A549 (cell line): ENCODE data around the gene NRGN. TPM values are rescaled to one million over a fixed set of nuclear protein-coding genes. Genes with fewer than 3 reads are reported as not detected.

Source experiments
- ATAC-seq, 2 experiments: fragments of 200-7000 bp in 1 of 2; fragments of >200 bp in 1 of 2; cut with Nextera tagmentation in 1 of 2; cut with Tn5 transposase in 1 of 2; 3 replicates each; pipeline versions ENCODE4 v1.8.0 to v1.9.1; 2018 to 2020; ENCODE audit warnings: mild to moderate bottlenecking in 1 of 2, moderate library complexity in 1 of 2
- CTCF ChIA-PET: fragments of 300-600 bp; sonication (Branson Sonifier 250); formaldehyde crosslinking; extraction: SDS; loops from one replicate; lab custom pipeline; 2021; ENCODE audit warnings: antibody characterized with exemption, inconsistent platforms; lab: Yijun Ruan, JAX
- POLR2A ChIA-PET: fragments of 350-600 bp; formaldehyde crosslinking; extraction: SDS; loops from one replicate; lab custom pipeline; 2021; ENCODE audit warnings: antibody characterized with exemption, inconsistent platforms; lab: Yijun Ruan, JAX
- DNase-seq, 2 experiments: peaks; one replicate each; pipeline versions ENCODE4 v3.0.0 to v3.0.0-alpha.2; 2011 to 2016; ENCODE audit warnings: low read depth in 1 of 2, low spot score in 1 of 2
- FAIRE-seq: peaks from 2 replicates; lab custom pipeline; 2011; peaks lifted over from hg19 to GRCh38; lab: Jason Lieb, UNC
- H3K27ac ChIP-seq, 2 experiments: fragments of >200 bp; sonication (Bioruptor Twin); formaldehyde crosslinking; 3 replicates each; pipeline ENCODE4 v1.5.1; 2016 to 2017
- H3K4me1 ChIP-seq: fragments of >200 bp; sonication (Bioruptor Twin); formaldehyde crosslinking; 3 replicates; pipeline ENCODE4 v1.6.1; 2016
- H3K4me2 ChIP-seq: fragments of >200 bp; sonication (Bioruptor Twin); formaldehyde crosslinking; 3 replicates; pipeline ENCODE4 v1.6.1; 2016
- H3K4me3 ChIP-seq: fragments of >200 bp; sonication (Bioruptor Twin); formaldehyde crosslinking; 3 replicates; pipeline ENCODE4 v1.5.1; 2016
- H3K9me3 ChIP-seq: fragments of >200 bp; sonication (Bioruptor Twin); formaldehyde crosslinking; 3 replicates; pipeline ENCODE4 v1.6.1; 2016
- CBX8 ChIP-seq: fragments of 200-600 bp; sonication (generic); IDR thresholded peaks from 2 replicates; pipeline ENCODE4 v1.6.1; 2016
- CEBPB ChIP-seq, 2 experiments: fragments of >200 bp in 1 of 2; sonication (Bioruptor Twin) in 1 of 2; formaldehyde crosslinking in 1 of 2; IDR thresholded peaks; 2 replicates each; pipeline ENCODE4 v1.6.1; 2012 to 2016
- EHMT2 ChIP-seq: fragments of 200-600 bp; sonication (generic); IDR thresholded peaks from 2 replicates; pipeline ENCODE4 v1.6.1; 2016; ENCODE audit warnings: antibody characterized with exemption, low read depth, mild to moderate bottlenecking, moderate library complexity
- FOSL2 ChIP-seq, 2 experiments: fragments of 450-650 bp in 1 of 2; fragments of >200 bp in 1 of 2; sonication (Bioruptor Twin) in 1 of 2; formaldehyde crosslinking; IDR thresholded peaks; 2 replicates each; pipeline versions ENCODE4 v1.5.0 to v1.6.1; 2016 to 2020; ENCODE audit warnings: mild to moderate bottlenecking in 1 of 2, moderate library complexity in 1 of 2
- FOXS1 ChIP-seq: fragments of 250-450 bp; sonication (Bioruptor Pico); IDR thresholded peaks from 2 replicates; pipeline ENCODE4 v1.5.0; 2020; ENCODE audit warnings: mild to moderate bottlenecking, moderate library complexity
- HDAC2 ChIP-seq: fragments of 200-600 bp; sonication (generic); IDR thresholded peaks from 2 replicates; pipeline ENCODE4 v1.6.1; 2016
- SREBF2 ChIP-seq: fragments of 450-650 bp; IDR thresholded peaks from 2 replicates; pipeline ENCODE4 v1.6.1; 2014; ENCODE audit warnings: mild to moderate bottlenecking, moderate library complexity
- ZFP36 ChIP-seq: fragments of 450-650 bp; IDR thresholded peaks from 2 replicates; pipeline ENCODE4 v1.6.1; 2014; ENCODE audit warnings: borderline replicate concordance; ENCODE audit not compliant: partially characterized antibody
- WGBS: methylation state at CpG from one replicate; pipeline ENCODE4 v1.1.6; 2017; ENCODE audit errors: missing lambda C conversion rate; 5-methylcytosine and 5-hydroxymethylcytosine counted together
- polyA plus RNA-seq, 4 experiments: library from polyadenylated mRNA; depleted of rRNA in 3 of 4; stranded (reverse); fragments of >200 nt; fragmentation: RNase III in 1 of 4; extraction: RNeasy Plus Mini Kit Qiagen cat#74134 plus additional on column Dnase treatment in 1 of 4; gene quantifications; 2 replicates in 3 of 4; 3 replicates in 1 of 4; pipeline ENCODE4 v1.2.3, GENCODE V29; 2011 to 2017
- TF ChIP-seq, protein P1 (sequence below): IDR thresholded peaks from 2 replicates; pipeline ENCODE4 v1.6.1; 2012
- TF ChIP-seq, protein P2 (sequence below): IDR thresholded peaks from 2 replicates; pipeline ENCODE4 v1.6.1; 2012; ENCODE audit warnings: low read depth, borderline replicate concordance

The NRGN gene
- polyA plus RNA-seq, 2 of the 4 experiments (the other 2 are of a cell fraction), result 1.2 to 3.5 TPM

DNA sequence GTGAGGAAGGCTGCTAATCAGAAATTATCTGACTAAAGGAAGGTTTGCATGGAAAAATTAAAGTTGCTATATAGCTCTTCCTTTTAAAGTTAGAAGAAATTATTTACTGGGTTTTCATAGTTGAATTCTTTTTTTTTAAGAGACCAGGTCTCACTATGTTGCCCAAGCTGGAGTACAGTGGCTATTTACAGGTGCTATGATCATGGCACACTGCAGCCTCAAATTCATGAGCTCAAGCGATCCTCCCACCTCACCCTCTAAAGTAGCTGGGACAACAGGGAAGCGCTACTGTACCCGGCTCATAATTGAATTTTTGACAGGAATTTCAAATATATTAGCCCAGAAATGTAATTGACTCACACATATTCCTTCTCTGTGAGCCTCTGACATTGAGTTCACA is 56.6 kb downstream of the NRGN start:
- peaks cover 37% of the 10 kb centered on the region for H3K4me1 ChIP-seq
- no peak overlapping the region for H3K4me3 ChIP-seq
- ATAC-seq (no peak), FAIRE-seq (no peak), DNase-seq (no peak)
- TF ChIP-seq CEBPB (IDR thresholded peaks at IDR 0.05) (no peak), ZFP36 (no peak), FOXS1 (no peak), FOSL2 (IDR thresholded peaks at IDR 0.05) (no peak), FOSL2 (CRISPR knock-in tag; IDR thresholded peaks at IDR 0.05) (no peak), HDAC2 (no peak), CBX8 (no peak), SREBF2 (no peak), EHMT2 (no peak)
- TF ChIP-seq, protein P1, sequence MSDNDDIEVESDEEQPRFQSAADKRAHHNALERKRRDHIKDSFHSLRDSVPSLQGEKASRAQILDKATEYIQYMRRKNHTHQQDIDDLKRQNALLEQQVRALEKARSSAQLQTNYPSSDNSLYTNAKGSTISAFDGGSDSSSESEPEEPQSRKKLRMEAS, result no peak
- TF ChIP-seq, protein P2, sequence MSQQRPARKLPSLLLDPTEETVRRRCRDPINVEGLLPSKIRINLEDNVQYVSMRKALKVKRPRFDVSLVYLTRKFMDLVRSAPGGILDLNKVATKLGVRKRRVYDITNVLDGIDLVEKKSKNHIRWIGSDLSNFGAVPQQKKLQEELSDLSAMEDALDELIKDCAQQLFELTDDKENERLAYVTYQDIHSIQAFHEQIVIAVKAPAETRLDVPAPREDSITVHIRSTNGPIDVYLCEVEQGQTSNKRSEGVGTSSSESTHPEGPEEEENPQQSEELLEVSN, result no peak
- WGBS, result 96% methylated on average over 3 of the region's 3 CpGs
- H3K9me3 ChIP-seq, result no peaks in the 10 kb centered on the region
- ChIA-PET POLR2A (no interaction called here), CTCF (interaction anchor here (0.6 to 1.3 kb wide), 3 partner anchors 32 to 610 kb away, joined by 3 to 4 read pairs (median 3); no protein-coding TSS in a partner anchor)
- H3K4me2 ChIP-seq, result no peak overlapping the region
- no peak overlapping the region for H3K27ac ChIP-seq

Other genes with a start within 250 kb of the NRGN start
- gene OR8B12, start 196.3 kb upstream of the NRGN start, polyA plus RNA-seq (2011; rRNA removed), result not detected in 2 replicates
- gene OR8B12, start 196.3 kb upstream of the NRGN start, polyA plus RNA-seq (2017; fragmentation: RNase III; extraction: RNeasy Plus Mini Kit Qiagen cat#74134 plus additional on column Dnase treatment), result not detected in 3 replicates
- gene OR8A1, start 169.9 kb upstream of the NRGN start, polyA plus RNA-seq (2011; rRNA removed), result not detected in 2 replicates
- gene OR8A1, start 169.9 kb upstream of the NRGN start, polyA plus RNA-seq (2017; fragmentation: RNase III; extraction: RNeasy Plus Mini Kit Qiagen cat#74134 plus additional on column Dnase treatment), result not detected in 3 replicates
- gene PANX3, start 128.5 kb upstream of the NRGN start, polyA plus RNA-seq (2011; rRNA removed), result not detected in 2 replicates
- gene PANX3, start 128.5 kb upstream of the NRGN start, polyA plus RNA-seq (2017; fragmentation: RNase III; extraction: RNeasy Plus Mini Kit Qiagen cat#74134 plus additional on column Dnase treatment), result not detected in 3 replicates
- gene TBRG1, start 117.1 kb upstream of the NRGN start, polyA plus RNA-seq (2011; rRNA removed), result 29.2 and 37.4 TPM in 2 replicates
- gene TBRG1, start 117.1 kb upstream of the NRGN start, polyA plus RNA-seq (2017; fragmentation: RNase III; extraction: RNeasy Plus Mini Kit Qiagen cat#74134 plus additional on column Dnase treatment), result 13.0 to 13.8 TPM (median 13.6 TPM) in 3 replicates
- 23.2 and 28.5 TPM in 2 replicates for gene SIAE, start 66.2 kb upstream of the NRGN start, polyA plus RNA-seq (2011; rRNA removed)
- gene SIAE, start 66.2 kb upstream of the NRGN start, polyA plus RNA-seq (2017; fragmentation: RNase III; extraction: RNeasy Plus Mini Kit Qiagen cat#74134 plus additional on column Dnase treatment), result 10.3 to 12.6 TPM (median 10.4 TPM) in 3 replicates
- 15.8 and 23.8 TPM in 2 replicates for gene SPA17, start 66.0 kb upstream of the NRGN start, polyA plus RNA-seq (2011; rRNA removed)
- 27.1 to 36.6 TPM (median 27.3 TPM) in 3 replicates for gene SPA17, start 66.0 kb upstream of the NRGN start, polyA plus RNA-seq (2017; fragmentation: RNase III; extraction: RNeasy Plus Mini Kit Qiagen cat#74134 plus additional on column Dnase treatment)
- gene VSIG2, start 12.3 kb downstream of the NRGN start, polyA plus RNA-seq (2011; rRNA removed), result not detected in 2 replicates
- not detected in 3 replicates for gene VSIG2, start 12.3 kb downstream of the NRGN start, polyA plus RNA-seq (2017; fragmentation: RNase III; extraction: RNeasy Plus Mini Kit Qiagen cat#74134 plus additional on column Dnase treatment)
- 11.7 and 14.5 TPM in 2 replicates for gene ESAM, start 22.3 kb downstream of the NRGN start, polyA plus RNA-seq (2011; rRNA removed)
- 6.2 to 9.1 TPM (median 6.8 TPM) in 3 replicates for gene ESAM, start 22.3 kb downstream of the NRGN start, polyA plus RNA-seq (2017; fragmentation: RNase III; extraction: RNeasy Plus Mini Kit Qiagen cat#74134 plus additional on column Dnase treatment)
- 6.4 TPM in 2 replicates for gene MSANTD2, start 60.5 kb downstream of the NRGN start, polyA plus RNA-seq (2011; rRNA removed)
- gene MSANTD2, start 60.5 kb downstream of the NRGN start, polyA plus RNA-seq (2017; fragmentation: RNase III; extraction: RNeasy Plus Mini Kit Qiagen cat#74134 plus additional on column Dnase treatment), result 5.4 to 5.8 TPM (median 5.6 TPM) in 3 replicates
- gene ROBO3, start 125.5 kb downstream of the NRGN start, polyA plus RNA-seq (2011; rRNA removed), result 2.1 and 3.0 TPM in 2 replicates
- gene ROBO3, start 125.5 kb downstream of the NRGN start, polyA plus RNA-seq (2017; fragmentation: RNase III; extraction: RNeasy Plus Mini Kit Qiagen cat#74134 plus additional on column Dnase treatment), result 2.6 to 2.8 TPM (median 2.8 TPM) in 3 replicates
- gene ROBO4, start 157.9 kb downstream of the NRGN start, polyA plus RNA-seq (2011; rRNA removed), result not detected in 2 replicates
- not detected in 3 replicates for gene ROBO4, start 157.9 kb downstream of the NRGN start, polyA plus RNA-seq (2017; fragmentation: RNase III; extraction: RNeasy Plus Mini Kit Qiagen cat#74134 plus additional on column Dnase treatment)
- gene HEPN1, start 179.3 kb downstream of the NRGN start, polyA plus RNA-seq (2011; rRNA removed), result not detected in 2 replicates
- gene HEPN1, start 179.3 kb downstream of the NRGN start, polyA plus RNA-seq (2017; fragmentation: RNase III; extraction: RNeasy Plus Mini Kit Qiagen cat#74134 plus additional on column Dnase treatment), result not detected in 3 replicates
- gene HEPACAM, start 196.1 kb downstream of the NRGN start, polyA plus RNA-seq (2011; rRNA removed), result not detected in 2 replicates
- not detected in 3 replicates for gene HEPACAM, start 196.1 kb downstream of the NRGN start, polyA plus RNA-seq (2017; fragmentation: RNase III; extraction: RNeasy Plus Mini Kit Qiagen cat#74134 plus additional on column Dnase treatment)
- gene CCDC15, start 214.3 kb downstream of the NRGN start, polyA plus RNA-seq (2011; rRNA removed), result 1.1 and 1.3 TPM in 2 replicates
- gene CCDC15, start 214.3 kb downstream of the NRGN start, polyA plus RNA-seq (2017; fragmentation: RNase III; extraction: RNeasy Plus Mini Kit Qiagen cat#74134 plus additional on column Dnase treatment), result 0.50 to 0.90 TPM (median 0.58 TPM) in 3 replicates